Mononuclear cell (primary cell): ENCODE data around the gene UVRAG. TPM values are rescaled to one million over a fixed set of nuclear protein-coding genes. Genes with fewer than 3 reads are reported as not detected.

Experiments used
- H3K27me3 ChIP-seq: 2 replicates; pipeline ENCODE4 v1.6.0; 2011; ENCODE audit warnings: low read length, control low read depth; ENCODE audit not compliant: insufficient read depth
- H3K4me1 ChIP-seq: 2 replicates; pipeline ENCODE4 v1.5.1; 2011; ENCODE audit warnings: mild to moderate bottlenecking, low read length, control low read depth; ENCODE audit not compliant: insufficient read depth
- H3K4me3 ChIP-seq: 2 replicates; pipeline ENCODE4 v1.5.1; 2011; ENCODE audit warnings: mild to moderate bottlenecking, low read length, moderate library complexity
- H3K9me3 ChIP-seq: 2 replicates; pipeline ENCODE4 v1.5.1; 2011; ENCODE audit warnings: low read depth, mild to moderate bottlenecking, control low read depth, low read length
- total RNA-seq: library from RNA; depleted of rRNA; stranded (reverse); fragments of >200 nt; gene quantifications from one replicate; pipeline ENCODE4 v1.2.3, GENCODE V29; 2012

UVRAG gene
- total RNA-seq, 1 donor, result 42.5 TPM

DNA sequence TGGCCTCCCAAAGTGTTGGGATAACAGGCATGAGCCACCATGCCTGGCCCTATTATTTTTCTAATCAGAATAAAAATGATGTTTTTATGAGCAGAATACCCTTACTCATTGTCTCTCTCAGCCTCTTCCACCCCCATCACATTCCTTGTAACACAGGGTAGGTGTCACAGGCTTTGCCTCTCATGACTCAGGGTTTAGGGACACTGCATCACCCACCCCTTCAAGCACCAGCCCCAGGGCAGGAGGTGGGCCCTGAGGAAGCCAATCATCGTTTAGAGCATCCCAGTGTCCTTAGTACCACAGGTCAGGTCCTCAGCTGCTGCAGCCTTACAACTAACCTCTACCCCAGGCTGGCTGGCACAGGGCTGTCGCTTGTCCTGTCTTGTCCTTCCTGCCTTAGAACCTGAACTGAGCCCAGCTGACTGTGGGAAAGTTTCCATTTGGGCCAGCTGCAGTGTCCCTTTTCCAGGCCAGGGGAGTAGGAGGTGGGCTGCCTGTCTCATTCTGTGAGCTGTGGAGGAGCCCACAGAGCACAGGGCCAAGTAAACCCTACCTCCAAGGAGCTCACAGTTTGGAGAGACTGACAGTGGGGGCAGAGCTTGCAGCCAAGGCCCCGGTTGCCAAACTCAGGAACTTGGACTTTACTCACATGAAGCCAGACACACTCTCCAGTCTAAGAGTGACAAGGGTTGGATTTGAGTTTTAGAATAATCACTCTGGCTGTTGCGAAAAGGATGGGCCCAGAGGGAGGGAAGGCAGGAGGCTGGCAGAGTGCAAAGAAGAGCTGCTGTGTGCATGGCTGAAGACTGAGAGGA lies 19.5 kb upstream of the UVRAG start:
- H3K4me3 ChIP-seq, result no peak overlapping the region
- H3K27me3 ChIP-seq, result no peaks in the 10 kb centered on the region
- H3K9me3 ChIP-seq, result no peaks in the 10 kb centered on the region
- peaks cover under 1% of the 10 kb centered on the region for H3K4me1 ChIP-seq

DNA sequence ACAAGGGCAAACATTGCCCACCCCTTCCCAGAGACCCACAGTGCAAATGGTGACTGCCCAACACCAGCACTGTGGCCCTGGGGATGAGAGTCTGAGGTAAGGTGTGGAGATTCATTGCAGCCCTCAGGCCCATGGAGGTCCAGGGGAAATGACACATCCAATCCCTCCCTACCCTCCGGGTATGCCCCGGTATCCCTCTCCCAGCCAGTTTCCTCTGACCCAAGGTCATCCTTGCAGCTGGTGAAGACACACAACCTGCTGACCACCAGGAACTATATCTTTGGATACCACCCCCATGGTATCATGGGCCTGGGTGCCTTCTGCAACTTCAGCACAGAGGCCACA lies 18.9 kb upstream of the UVRAG start:
- Histone ChIP-seq H3K27me3 (no peaks in the 10 kb centered on the region), H3K4me1 (peaks cover 6% of the 10 kb centered on the region), H3K4me3 (no peak overlapping the region), H3K9me3 (no peaks in the 10 kb centered on the region)

GRCh38 chr11:75797116-75797515 lies 17.9 kb upstream of the UVRAG start:
- Histone ChIP-seq H3K9me3 (no peaks in the 10 kb centered on the region), H3K4me3 (no peak overlapping the region), H3K27me3 (no peaks in the 10 kb centered on the region), H3K4me1 (peaks cover 16% of the 10 kb centered on the region)

DNA sequence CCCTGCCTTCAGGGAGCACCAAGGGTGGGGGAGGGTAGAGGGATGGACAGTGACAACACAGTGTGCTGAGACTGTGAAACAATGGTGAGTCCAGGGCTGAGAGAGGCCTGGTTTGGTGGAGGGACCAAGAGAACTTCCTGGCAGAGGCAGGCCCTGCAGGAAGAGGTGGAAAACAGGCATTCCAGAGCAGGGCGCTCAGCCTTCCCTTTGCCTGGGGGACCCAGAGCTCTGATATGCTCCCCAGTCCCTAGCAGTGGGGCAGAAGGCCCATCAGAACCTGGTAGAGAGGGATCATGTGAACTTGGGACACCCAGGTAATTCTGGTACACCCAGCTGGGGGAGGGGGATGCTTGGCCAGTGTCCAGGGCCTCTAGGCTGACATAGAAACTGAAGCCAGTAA lies 17.2 kb upstream of the UVRAG start:
- Histone ChIP-seq H3K4me1 (peaks cover 21% of the 10 kb centered on the region), H3K27me3 (no peaks in the 10 kb centered on the region), H3K9me3 (no peaks in the 10 kb centered on the region), H3K4me3 (no peak overlapping the region)

- no peaks in the 10 kb centered on the region for H3K27me3 ChIP-seq
- H3K4me1 ChIP-seq, result peaks cover 21% of the 10 kb centered on the region
- H3K4me3 ChIP-seq, result no peak overlapping the region
- no peaks in the 10 kb centered on the region for H3K9me3 ChIP-seq
Measured at GRCh38 chr11:75800136-75800675, 14.8 kb upstream of the UVRAG start.

- peaks cover 21% of the 10 kb centered on the region for H3K4me1 ChIP-seq
- H3K27me3 ChIP-seq, result no peaks in the 10 kb centered on the region
- H3K9me3 ChIP-seq, result no peaks in the 10 kb centered on the region
- H3K4me3 ChIP-seq, result no peak overlapping the region
Measured at GRCh38 chr11:75800728-75801361, 14.2 kb upstream of the UVRAG start.

DNA sequence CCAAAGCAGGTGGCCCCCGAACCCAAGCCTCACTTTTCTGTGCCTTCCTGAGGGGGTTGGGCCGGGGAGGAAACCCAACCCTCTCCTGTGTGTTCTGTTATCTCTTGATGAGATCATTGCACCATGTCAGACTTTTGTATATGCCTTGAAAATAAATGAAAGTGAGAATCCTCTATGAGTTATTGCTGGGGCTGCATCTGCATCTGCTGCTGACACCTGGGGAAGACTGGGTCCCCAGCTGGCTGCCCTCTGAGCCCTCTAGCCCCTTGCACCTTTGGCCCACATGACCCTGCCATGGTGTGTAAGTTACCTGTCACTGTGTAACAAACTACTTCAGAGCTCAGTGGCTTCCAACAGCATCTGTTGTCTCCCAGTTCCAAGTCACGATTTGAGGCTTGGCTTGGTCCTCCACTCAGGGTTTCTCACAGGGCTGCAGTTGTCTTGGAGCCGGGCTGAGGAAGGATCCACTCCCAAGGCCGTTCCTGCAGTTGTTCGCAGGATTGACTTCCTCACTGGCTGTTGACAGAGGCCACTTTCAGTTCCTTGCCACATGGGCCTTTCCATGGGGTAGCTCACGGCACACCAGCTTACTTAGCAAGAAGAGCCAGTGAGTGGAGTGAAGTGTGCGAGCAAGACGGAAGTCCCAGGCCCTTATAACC lies 13.5 kb upstream of the UVRAG start:
- peaks cover 21% of the 10 kb centered on the region for H3K4me1 ChIP-seq
- no peaks in the 10 kb centered on the region for H3K9me3 ChIP-seq
- no peaks in the 10 kb centered on the region for H3K27me3 ChIP-seq
- no peak overlapping the region for H3K4me3 ChIP-seq

- Histone ChIP-seq H3K9me3 (no peaks in the 10 kb centered on the region), H3K27me3 (no peaks in the 10 kb centered on the region), H3K4me3 (no peak overlapping the region), H3K4me1 (peaks cover 21% of the 10 kb centered on the region)
Measured at GRCh38 chr11:75802021-75802912, 12.7 kb upstream of the UVRAG start.

- no peaks in the 10 kb centered on the region for H3K27me3 ChIP-seq
- no peaks in the 10 kb centered on the region for H3K9me3 ChIP-seq
- no peak overlapping the region for H3K4me3 ChIP-seq
- H3K4me1 ChIP-seq, result peaks cover 21% of the 10 kb centered on the region
Measured at GRCh38 chr11:75802913-75803820, 11.8 kb upstream of the UVRAG start.

DNA sequence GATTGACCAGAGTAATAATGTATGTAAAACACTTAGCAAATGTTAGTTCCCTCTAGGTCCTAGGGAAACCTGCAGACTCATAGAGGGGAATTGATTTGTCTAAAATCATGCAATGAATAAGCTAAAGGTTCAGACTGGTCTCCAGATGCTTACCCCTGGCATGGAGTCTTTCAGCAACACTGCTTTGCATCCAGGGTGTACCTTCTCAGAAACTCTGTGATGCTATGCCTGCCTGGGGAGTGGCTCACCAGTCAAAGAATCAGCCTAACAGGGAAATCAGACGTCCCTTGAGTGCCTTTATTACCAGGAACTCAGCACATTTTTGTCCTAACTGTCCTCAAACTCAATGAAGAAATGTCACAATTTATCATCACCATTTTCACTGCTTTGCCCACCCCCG lies 5.9 kb upstream of the UVRAG start:
- H3K9me3 ChIP-seq, result no peaks in the 10 kb centered on the region
- H3K4me3 ChIP-seq, result no peak overlapping the region
- no peaks in the 10 kb centered on the region for H3K27me3 ChIP-seq
- peaks cover 33% of the 10 kb centered on the region for H3K4me1 ChIP-seq

- H3K27me3 ChIP-seq, result no peaks in the 10 kb centered on the region
- H3K4me1 ChIP-seq, result peaks cover 36% of the 10 kb centered on the region
- no peaks in the 10 kb centered on the region for H3K9me3 ChIP-seq
- H3K4me3 ChIP-seq, result no peak overlapping the region
Measured at GRCh38 chr11:75809991-75810390, 5.0 kb upstream of the UVRAG start.

DNA sequence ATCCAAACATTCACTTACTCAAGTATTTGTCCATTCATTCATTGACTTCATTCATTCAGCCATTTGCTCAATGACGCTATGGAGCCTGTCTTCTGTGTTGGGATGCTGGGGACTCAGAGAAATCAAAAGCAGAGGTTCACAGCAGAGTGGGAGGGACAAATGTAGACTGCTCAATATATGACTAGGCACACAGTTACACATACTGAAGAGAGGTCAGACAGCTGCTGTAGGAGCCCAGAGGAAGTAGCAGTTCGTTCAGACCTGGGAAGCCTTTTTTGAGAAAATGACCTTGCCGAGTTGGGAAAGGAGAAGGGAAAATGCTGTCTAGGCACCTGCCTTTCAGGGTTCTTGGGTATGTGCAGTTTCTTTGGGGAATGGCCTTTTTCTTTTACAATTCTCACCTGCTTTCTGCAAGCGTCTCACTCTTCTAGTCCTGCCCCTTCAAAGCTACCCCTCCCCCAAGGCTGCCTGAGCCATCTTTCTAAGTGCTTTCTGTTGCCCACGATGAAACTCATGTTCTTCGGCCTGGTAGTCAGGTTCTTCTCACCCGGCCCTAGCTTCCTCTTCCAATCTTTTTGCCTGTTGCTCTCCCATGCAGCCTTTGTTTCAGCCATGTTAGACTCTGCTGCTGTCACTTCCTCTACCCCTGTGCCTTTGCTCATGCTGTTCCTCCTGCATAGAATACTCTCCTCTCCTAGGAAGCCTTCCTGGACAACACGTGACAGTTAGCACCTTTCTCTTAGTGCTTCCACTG lies 4.2 kb upstream of the UVRAG start:
- H3K4me1 ChIP-seq, result peaks cover 37% of the 10 kb centered on the region
- H3K4me3 ChIP-seq, result no peak overlapping the region
- no peaks in the 10 kb centered on the region for H3K27me3 ChIP-seq
- no peaks in the 10 kb centered on the region for H3K9me3 ChIP-seq

DNA sequence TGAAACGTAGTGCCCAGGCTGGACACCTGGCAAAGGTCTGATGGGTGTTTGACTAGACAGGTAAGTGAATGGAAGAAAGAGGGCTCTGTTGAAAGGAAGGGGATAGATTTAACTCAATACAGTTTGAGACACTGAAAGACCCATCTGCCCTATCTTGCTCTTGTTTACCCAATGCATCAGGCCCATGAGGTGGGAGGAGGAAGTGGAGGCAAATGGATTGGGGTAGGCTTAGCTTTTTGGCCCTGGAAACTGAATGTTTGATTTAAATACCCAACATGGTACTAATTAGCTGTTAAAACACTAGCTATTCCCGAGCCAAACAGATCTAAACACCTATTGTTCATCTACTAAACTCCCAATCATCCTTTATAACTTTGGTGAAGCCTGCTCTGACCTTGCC lies 3.5 kb upstream of the UVRAG start:
- no peaks in the 10 kb centered on the region for H3K27me3 ChIP-seq
- H3K9me3 ChIP-seq, result no peaks in the 10 kb centered on the region
- peaks cover 43% of the 10 kb centered on the region for H3K4me1 ChIP-seq
- no peak overlapping the region for H3K4me3 ChIP-seq
